B cell (primary cell): ENCODE data around the gene MRPL55. TPM values are rescaled to one million over a fixed set of nuclear protein-coding genes. Genes with fewer than 3 reads are reported as not detected.

Experiments used
- ATAC-seq: fragments of 200-7000 bp; cut with Tn5 transposase; one replicate; pipeline ENCODE4 v1.10.0; 2021; ENCODE audit warnings: low read depth, mild to moderate bottlenecking, moderate number of reproducible peaks, moderate library complexity
- CTCF ChIA-PET: fragments of 350-600 bp; sonication (Branson Sonifier 250); formaldehyde crosslinking; loops from one replicate; lab custom pipeline; 2021; ENCODE audit warnings: antibody characterized with exemption, inconsistent platforms; lab: Charles Lee
- POLR2A ChIA-PET: fragments of 350-600 bp; sonication (Branson Sonifier 250); formaldehyde crosslinking; loops from one replicate; lab custom pipeline; 2021; ENCODE audit warnings: antibody characterized with exemption; lab: Charles Lee
- DNase-seq: peaks from one replicate; pipeline ENCODE4 v3.0.0; 2013
- H2AFZ ChIP-seq: 2 replicates; pipeline ENCODE4 v1.6.1; 2012; ENCODE audit warnings: mild to moderate bottlenecking, low read depth, low read length; ENCODE audit not compliant: insufficient read depth, poor library complexity, severe bottlenecking
- H3K27ac ChIP-seq, 2 donors: 1 replicate in 1 of 2; 2 replicates in 1 of 2; pipeline ENCODE4 v1.5.1; 2012 to 2013; ENCODE audit warnings: low read length in 2 of 2, mild to moderate bottlenecking in 2 of 2, moderate library complexity in 1 of 2
- H3K27me3 ChIP-seq, 4 experiments: fragments of 200-600 bp in 1 of 4; sonication (generic) in 1 of 4; replicated peaks in 1 of 4; 1 replicate in 2 of 4; 2 replicates in 2 of 4; pipeline versions ENCODE4 v1.6.1 to v1.7.0; 2013 to 2016; ENCODE audit warnings: low read length in 3 of 4, mild to moderate bottlenecking in 2 of 4, mixed read lengths in 1 of 4, moderate library complexity in 1 of 4; ENCODE audit not compliant: insufficient read depth in 4 of 4, control insufficient read depth in 3 of 4; ENCODE audit errors: control extremely low read depth in 1 of 4
- H3K36me3 ChIP-seq, 2 experiments: replicated peaks in 1 of 2; 1 replicate in 1 of 2; 2 replicates in 1 of 2; pipeline versions ENCODE4 v1.6.1 to v1.7.1; 2013; ENCODE audit warnings: low read length in 1 of 2; ENCODE audit not compliant: insufficient read depth in 2 of 2, control insufficient read depth in 1 of 2; ENCODE audit errors: control extremely low read depth in 1 of 2, extremely low read depth in 1 of 2
- H3K4me1 ChIP-seq, 2 donors: fragments of 200-600 bp in 1 of 2; sonication (generic) in 1 of 2; 1 replicate in 1 of 2; 2 replicates in 1 of 2; pipeline versions ENCODE4 v1.5.1 to v1.6.1; 2013 to 2017; ENCODE audit warnings: low read length in 2 of 2; ENCODE audit not compliant: control insufficient read depth in 2 of 2, insufficient read depth in 2 of 2
- H3K4me2 ChIP-seq: replicated peaks from 2 replicates; pipeline ENCODE3; 2012; ENCODE audit warnings: mild to moderate bottlenecking, low read depth, low read length; ENCODE audit not compliant: poor library complexity, severe bottlenecking
- H3K4me3 ChIP-seq, 5 experiments: fragments of 200-600 bp in 1 of 5; sonication (generic) in 1 of 5; 1 replicate in 3 of 5; 2 replicates in 2 of 5; pipeline versions ENCODE4 v1.5.1 to v1.7.0; 2011 to 2016; ENCODE audit warnings: low read length in 4 of 5, mild to moderate bottlenecking in 4 of 5, low read depth in 2 of 5, control low read depth in 1 of 5, moderate library complexity in 1 of 5; ENCODE audit not compliant: insufficient read depth in 1 of 5; ENCODE audit errors: control extremely low read depth in 1 of 5, extremely low read depth in 1 of 5
- H3K79me2 ChIP-seq: fragments of 200-600 bp; sonication (generic); one replicate; pipeline ENCODE4 v1.6.0; 2016; ENCODE audit warnings: low read length; ENCODE audit not compliant: control insufficient read depth, insufficient read depth
- H3K9ac ChIP-seq: fragments of 200-600 bp; sonication (generic); 2 replicates; pipeline ENCODE4 v1.6.1; 2017; ENCODE audit warnings: mild to moderate bottlenecking, low read length, moderate library complexity
- H3K9me3 ChIP-seq, 3 donors: one replicate each; pipeline versions ENCODE4 v1.6.1 to v1.7.1; 2013; ENCODE audit warnings: low read length in 2 of 3; ENCODE audit not compliant: control insufficient read depth in 2 of 3, insufficient read depth in 1 of 3; ENCODE audit errors: control extremely low read depth in 1 of 3
- H4K20me1 ChIP-seq: 2 replicates; pipeline ENCODE4 v1.6.0; 2012; ENCODE audit warnings: mild to moderate bottlenecking, low read length; ENCODE audit not compliant: insufficient read depth, control insufficient read depth, poor library complexity, severe bottlenecking
- H3K27ac Mint-ChIP-seq: one replicate; pipeline ENCODE4 v1.8.0; 2021; ENCODE audit warnings: mixed read lengths
- H3K27me3 Mint-ChIP-seq: one replicate; pipeline ENCODE4 v1.8.0; 2021; ENCODE audit warnings: mixed read lengths
- H3K4me1 Mint-ChIP-seq: one replicate; pipeline ENCODE4 v1.8.0; 2021; ENCODE audit warnings: mixed read lengths
- H3K4me3 Mint-ChIP-seq: one replicate; pipeline ENCODE4 v1.8.0; 2021; ENCODE audit warnings: mixed read lengths
- H3K9me3 Mint-ChIP-seq: one replicate; pipeline ENCODE4 v1.8.0; 2022; ENCODE audit warnings: mixed read lengths; ENCODE audit not compliant: insufficient read depth
- CTCF ChIP-seq: fragments of 200-600 bp; IDR thresholded peaks from one replicate; pipeline ENCODE4 v1.8.0; 2022; ENCODE audit warnings: antibody characterized with exemption, mild to moderate bottlenecking
- EZH2 ChIP-seq: IDR thresholded peaks from 2 replicates; pipeline ENCODE4 v1.6.1; 2012; ENCODE audit warnings: borderline replicate concordance, low read depth, mild to moderate bottlenecking, moderate library complexity, low read length; ENCODE audit not compliant: insufficient read depth, poor library complexity, severe bottlenecking
- WGBS: methylation state at CpG from one replicate; pipeline ENCODE4 v1.1.5; 2013; ENCODE audit warnings: missing lambda C conversion rate; ENCODE audit not compliant: insufficient coverage; 5-methylcytosine and 5-hydroxymethylcytosine counted together
- intact Hi-C: fragments of 100-400 bp; cut with micrococcal nuclease; formaldehyde crosslinking; loops from one replicate; pipeline ENCODE4 v1.10.0; 2022
- polyA plus RNA-seq: library from polyadenylated mRNA; depleted of rRNA; stranded (reverse); fragments of >200 nt; gene quantifications from 2 replicates; pipeline ENCODE4 v1.2.3, GENCODE V29; 2012
- total RNA-seq, 2 donors: library from RNA; stranded (reverse); fragments of 120-200 nt in 1 of 2; gene quantifications; 1 replicate in 1 of 2; 2 replicates in 1 of 2; pipeline versions ENCODE4 v1.2.3 to v1.2.4, GENCODE V29; 2013 to 2022

Gene MRPL55
- total and polyA plus RNA-seq, 2 donors (not counting 1 experiment from before 2014, with no cell fraction given) = 38.9 to 297 TPM

- intact Hi-C loops = no loop called here
- no peaks in the 10 kb centered on the region for H3K9me3 ChIP-seq
- Mint-ChIP-seq H3K27me3 (no peaks in the 10 kb centered on the region), H3K27ac (no peak overlapping the region), H3K4me3 (peak overlapping the region; percentile 94), H3K9me3 (no peaks in the 10 kb centered on the region), H3K4me1 (peaks cover 73% of the 10 kb centered on the region)
- H4K20me1 ChIP-seq = peaks cover 82% of the 10 kb centered on the region
- ChIA-PET CTCF (no interaction called here), POLR2A (no interaction called here)
- no peak overlapping the region for H2AFZ ChIP-seq
- peak overlapping the region in 1 of 2 donors; percentile 38 for H3K27ac ChIP-seq
- WGBS = 76% methylated on average over 5 of the region's 6 CpGs
- H3K27me3 ChIP-seq = no peaks in the 10 kb centered on the region
- DNase-seq = no peak
- no peak for ATAC-seq
- peaks cover 75 to 81% of the 10 kb centered on the region in 2 donors for H3K4me1 ChIP-seq
- peaks cover 0 to 9% of the 10 kb centered on the region in 2 experiments for H3K36me3 ChIP-seq
- no peak overlapping the region for H3K4me3 ChIP-seq
- peaks cover 96% of the 10 kb centered on the region for H3K79me2 ChIP-seq
- peak overlapping the region; percentile 10 for H3K9ac ChIP-seq
- H3K4me2 ChIP-seq = peak overlapping the region; percentile 98
- no peak for TF ChIP-seq CTCF
These were observed 23.7 kb downstream of the MRPL55 start for GRCh38 chr1:228085287-228085951.

- WGBS = 94% methylated on average over 3 of the region's 5 CpGs
- Histone ChIP-seq H3K4me1 (peaks cover 68 to 75% of the 10 kb centered on the region in 2 donors), H3K27ac (peak overlapping the region in 1 of 2 donors; percentile 38), H3K9me3 (no peaks in the 10 kb centered on the region), H3K4me3 (peak overlapping the region in 1 of 5 experiments; percentile 91), H3K27me3 (no peaks in the 10 kb centered on the region), H4K20me1 (peaks cover 76% of the 10 kb centered on the region), H3K4me2 (peak overlapping the region; percentile 98), H3K79me2 (peaks cover 96% of the 10 kb centered on the region), H3K36me3 (peaks cover 0 to 8% of the 10 kb centered on the region in 2 experiments), H3K9ac (peak overlapping the region; percentile 93), H2AFZ (no peak overlapping the region)
- ChIA-PET POLR2A (no interaction called here), CTCF (interaction anchor here (0.7 kb wide), 1 partner anchor 327 kb away, joined by 3 read pairs; no protein-coding TSS in a partner anchor)
- Mint-ChIP-seq H3K27ac (no peak overlapping the region), H3K9me3 (no peaks in the 10 kb centered on the region), H3K4me3 (peak overlapping the region; percentile 94), H3K27me3 (no peaks in the 10 kb centered on the region), H3K4me1 (peaks cover 67% of the 10 kb centered on the region)
- no peak for TF ChIP-seq EZH2
- TF ChIP-seq CTCF = no peak
- intact Hi-C loops = no loop called here
- DNase-seq (no peak), ATAC-seq (no peak)
These were observed 24.3 kb downstream of the MRPL55 start for GRCh38 chr1:228084797-228085196.
